HG03460 (cell line): ENCODE results near the gene AGK.

ENCODE experiments used
- ATAC-seq: cut with Tn5 transposase; IDR thresholded peaks from one replicate; pipeline ENCODE4 v1.9.1; 2021; ENCODE audit not compliant: unreplicated experiment

AGK gene, protein sequence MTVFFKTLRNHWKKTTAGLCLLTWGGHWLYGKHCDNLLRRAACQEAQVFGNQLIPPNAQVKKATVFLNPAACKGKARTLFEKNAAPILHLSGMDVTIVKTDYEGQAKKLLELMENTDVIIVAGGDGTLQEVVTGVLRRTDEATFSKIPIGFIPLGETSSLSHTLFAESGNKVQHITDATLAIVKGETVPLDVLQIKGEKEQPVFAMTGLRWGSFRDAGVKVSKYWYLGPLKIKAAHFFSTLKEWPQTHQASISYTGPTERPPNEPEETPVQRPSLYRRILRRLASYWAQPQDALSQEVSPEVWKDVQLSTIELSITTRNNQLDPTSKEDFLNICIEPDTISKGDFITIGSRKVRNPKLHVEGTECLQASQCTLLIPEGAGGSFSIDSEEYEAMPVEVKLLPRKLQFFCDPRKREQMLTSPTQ

DNA sequence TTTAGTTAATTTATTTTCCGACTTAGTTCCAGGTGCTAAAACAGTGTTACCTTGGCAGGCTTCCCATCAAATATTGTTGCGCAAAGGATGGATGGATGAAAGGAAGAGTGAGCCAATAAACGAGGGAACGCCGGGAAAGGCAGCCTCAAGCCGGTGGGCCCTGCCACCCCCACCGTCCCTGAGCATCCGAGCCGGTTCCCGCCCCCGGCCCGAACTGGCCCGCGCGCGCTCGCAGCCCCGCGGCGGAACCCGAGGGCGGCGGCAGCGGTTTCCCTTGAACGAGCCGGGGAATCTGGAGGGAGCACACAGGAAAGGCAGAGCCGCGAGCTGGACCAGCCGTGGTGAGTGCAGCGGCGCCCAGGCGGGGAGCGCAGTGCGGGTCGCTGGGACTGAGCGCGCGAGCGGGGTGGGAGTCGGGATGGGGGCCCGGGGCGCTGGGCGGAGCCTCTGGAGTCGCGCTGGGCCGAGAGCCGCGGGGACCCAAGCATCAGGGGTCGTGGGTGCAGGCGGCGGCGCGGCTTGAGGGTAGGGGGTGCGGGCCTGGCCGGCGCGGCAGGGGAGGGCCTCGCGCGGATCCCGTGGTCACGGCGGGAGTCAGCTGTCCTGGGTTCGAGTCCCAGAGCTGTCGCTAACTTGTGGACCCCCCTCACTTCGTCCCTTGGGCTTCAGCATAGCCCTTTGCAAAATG lies at the start of gene AGK:
Gene AGK, plus strand, starts transcription at position 317 of the 688 bp plus-strand sequence. CDS start 4,057 bp downstream, outside the sequence.
- ATAC-seq, result peak; percentile 90

- ATAC-seq, result no peak
These were observed 49.8 kb upstream of the AGK start for GRCh38 chr7:141501451-141501850.

GRCh38 chr7:141511316-141511675 lies 39.9 kb upstream of the AGK start:
- ATAC-seq, result no peak

DNA sequence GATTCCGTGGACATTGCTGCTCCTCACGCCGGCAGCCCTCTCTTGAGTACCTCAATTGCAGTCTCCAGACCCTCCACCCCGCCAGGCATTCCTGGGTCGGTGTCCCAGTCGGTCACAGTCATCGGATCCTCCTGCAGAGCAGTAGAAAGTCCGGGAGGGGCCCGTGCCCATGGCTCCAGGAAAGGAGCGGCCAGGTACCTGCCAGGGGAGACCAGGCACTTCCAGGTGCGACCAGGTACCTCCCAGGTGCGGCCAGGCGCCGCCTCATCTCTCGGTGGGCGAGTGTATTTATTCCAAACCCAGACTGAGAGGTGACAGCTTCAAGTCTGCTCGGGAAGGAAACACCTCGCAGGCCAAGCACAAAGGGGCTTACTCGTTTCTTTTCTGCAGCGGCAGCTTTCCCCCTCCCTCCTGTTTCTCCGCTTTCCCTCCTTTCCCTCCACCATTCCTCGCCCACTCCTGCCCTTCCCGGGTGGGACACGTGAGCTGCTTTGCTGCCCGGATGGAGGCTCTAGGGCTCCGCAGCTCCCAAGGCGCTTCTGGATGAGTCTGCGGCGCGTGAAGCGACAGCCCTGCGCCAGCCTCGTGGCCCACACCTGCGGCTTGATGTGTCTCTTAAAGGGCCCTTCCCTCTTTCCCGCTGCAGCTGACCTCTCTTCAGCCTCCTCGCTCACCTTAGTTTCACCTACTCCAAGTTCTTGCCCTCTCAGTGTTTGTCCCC lies 39.4 kb upstream of the AGK start:
- ATAC-seq, result no peak

DNA sequence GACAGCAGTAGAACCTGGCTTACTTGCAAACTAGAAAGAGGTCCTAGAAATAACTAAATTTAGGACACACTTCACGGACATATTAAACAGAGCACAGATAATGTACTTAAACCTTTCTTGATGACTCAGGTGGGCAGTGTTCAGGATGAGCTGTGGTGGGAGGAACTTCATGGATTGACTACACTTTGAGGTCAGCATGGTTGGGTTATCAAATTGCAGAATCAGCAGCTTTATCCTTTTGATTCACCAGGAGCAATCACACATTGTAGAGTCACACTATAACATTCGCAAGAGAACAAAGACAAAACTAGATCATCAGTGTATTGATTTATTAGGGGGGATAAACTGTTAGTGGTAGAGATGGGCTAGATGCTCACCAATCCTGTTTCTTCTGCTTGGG lies 38.6 kb upstream of the AGK start:
- no peak for ATAC-seq

GRCh38 chr7:141513720-141514119 lies 37.5 kb upstream of the AGK start:
- ATAC-seq, result no peak

GRCh38 chr7:141515941-141516340 lies 35.3 kb upstream of the AGK start:
- no peak for ATAC-seq

DNA sequence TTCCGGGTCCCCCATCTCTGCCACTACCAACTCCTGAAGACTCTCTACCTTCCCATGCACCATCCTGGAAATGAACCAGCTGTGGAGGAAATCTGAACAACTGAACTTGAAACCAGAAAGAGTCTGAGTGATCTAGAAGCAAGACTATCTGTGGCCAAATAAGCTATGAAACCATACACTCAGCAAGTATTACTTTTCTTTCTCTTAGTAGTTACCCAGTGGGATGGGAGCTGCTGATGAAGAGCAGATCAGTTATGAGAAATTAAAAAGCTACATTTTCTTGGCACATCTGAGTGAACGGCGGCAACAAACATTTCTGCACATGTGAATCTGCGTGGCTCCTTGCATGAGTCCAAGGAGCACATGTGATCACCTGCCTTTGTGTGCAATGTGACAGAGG lies 31.6 kb upstream of the AGK start:
- no peak for ATAC-seq

DNA sequence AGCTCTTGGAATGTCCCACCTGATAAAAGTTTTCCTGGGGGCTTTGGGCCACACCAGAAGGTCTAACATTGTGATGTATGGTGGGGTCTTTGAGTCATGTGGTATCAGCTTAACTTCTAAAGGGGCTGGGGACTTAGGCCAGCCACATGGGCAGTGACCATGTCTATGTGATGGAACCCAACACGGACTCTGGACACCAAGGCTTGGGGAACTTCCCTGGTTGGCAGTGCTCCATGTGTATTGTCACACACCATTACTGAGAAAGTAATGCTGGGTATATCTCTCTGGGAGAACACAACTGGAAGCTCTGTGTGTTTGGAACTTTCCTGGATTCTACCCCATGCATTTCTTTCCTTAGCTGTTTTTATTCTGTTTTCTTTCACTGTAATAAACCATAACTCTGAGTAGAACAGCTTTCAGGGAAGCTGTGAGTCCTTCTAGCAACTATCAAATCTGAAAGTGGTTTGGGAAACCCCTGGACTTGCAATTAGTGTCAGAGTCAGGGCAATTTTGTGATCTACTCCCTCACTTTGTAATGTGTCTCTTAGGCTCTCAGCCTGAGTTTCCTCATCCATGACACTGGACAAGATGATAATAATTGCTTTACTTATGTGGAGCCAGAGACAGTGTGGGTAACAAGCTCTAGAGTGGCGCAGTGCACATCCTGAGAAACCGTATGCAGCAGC lies 28.4 kb upstream of the AGK start:
- ATAC-seq, result no peak

DNA sequence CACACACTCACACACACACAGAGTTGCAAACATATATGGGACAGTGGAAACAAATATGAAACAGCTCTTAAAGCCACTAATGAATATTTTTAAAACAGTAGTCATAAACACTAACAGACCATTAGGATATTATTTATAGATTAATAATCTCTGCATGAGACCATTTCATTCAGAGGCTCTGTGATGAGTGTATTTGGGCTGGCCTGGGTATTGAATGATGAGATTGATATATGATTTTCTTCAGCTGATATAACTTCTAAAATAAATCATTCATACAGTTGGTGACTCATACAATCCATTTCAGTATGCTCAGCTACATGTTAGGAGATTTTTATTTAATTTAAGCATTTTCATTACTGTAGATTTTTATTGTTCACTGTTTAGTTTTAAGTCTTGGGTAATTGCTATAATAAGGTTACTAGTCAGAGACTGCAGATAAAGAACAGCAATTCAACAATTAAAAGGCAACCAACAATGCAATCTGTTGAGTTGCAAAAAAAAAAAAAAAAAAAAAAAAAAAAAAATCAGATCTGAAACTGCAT lies 25.2 kb upstream of the AGK start:
- no peak for ATAC-seq

DNA sequence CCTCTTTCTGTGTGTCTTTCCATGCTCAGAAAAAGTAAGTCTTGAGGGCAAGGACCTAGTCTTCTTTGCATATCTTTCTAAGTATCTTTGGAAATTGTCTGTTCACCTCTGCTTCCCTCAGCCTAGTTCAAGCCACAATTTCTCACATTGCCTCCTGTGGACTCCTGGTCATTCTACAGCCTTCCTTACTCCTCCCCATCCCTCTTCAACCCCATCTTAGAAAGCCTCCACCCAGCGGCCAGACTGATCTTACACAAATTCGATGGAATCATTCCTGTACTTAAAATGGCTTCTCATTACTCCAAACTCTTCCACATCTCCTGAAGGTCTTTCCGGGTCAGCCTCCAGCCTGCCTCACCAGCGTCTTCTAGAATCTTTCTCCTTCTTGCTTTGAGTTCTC lies 24.1 kb upstream of the AGK start:
- ATAC-seq, result no peak

DNA sequence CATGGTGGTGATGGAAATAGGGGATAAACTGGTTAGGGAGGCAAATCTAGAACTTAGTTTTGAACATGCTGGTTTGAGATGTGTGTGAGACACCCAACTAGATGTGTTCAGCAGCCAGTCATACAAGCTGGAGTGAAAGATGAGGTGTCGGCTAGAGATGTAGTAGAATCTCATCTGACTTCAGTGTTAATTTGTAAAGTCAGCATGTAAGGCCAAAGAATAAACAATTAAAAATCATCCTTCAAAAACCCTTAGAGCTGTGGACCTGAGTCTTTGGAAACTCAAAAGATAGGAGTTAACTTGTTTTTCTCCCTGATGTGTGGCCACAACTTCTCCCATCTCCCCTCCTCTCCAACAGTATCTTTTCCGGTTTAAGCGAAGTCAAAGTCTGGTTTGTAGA lies 22.8 kb upstream of the AGK start:
- no peak for ATAC-seq

GRCh38 chr7:141533149-141533949 lies 17.9 kb upstream of the AGK start:
- ATAC-seq, result peak; percentile 52

GRCh38 chr7:141534757-141535737 lies 16.2 kb upstream of the AGK start:
- no peak for ATAC-seq

DNA sequence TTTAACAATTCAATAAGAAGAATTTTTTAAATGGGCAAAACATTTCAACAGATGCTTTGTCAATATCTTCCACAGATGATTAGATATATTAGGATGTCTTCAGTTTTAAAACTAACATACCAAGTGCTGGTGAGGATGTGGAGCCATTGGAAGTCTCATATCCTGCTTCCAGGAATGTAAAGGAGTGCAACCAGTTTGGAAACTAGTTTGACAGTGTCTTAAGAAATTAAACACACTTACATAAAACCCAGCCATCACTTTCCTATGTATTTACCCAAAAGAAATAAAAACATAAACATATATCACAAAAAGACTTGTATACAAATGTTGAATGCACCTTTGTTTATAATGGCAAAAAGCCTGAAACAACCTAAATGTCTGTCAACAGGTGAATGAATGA lies 13.3 kb upstream of the AGK start:
- ATAC-seq, result no peak

- ATAC-seq, result no peak
These were observed 9.8 kb upstream of the AGK start for GRCh38 chr7:141541375-141541774.

GRCh38 chr7:141544831-141545230 lies 6.4 kb upstream of the AGK start:
- ATAC-seq, result no peak

- no peak for ATAC-seq
These were observed 1.6 kb upstream of the AGK start for GRCh38 chr7:141549582-141549981.
